Measurements from ENCODE around the gene CIDEC.

The CIDEC gene

DNA sequence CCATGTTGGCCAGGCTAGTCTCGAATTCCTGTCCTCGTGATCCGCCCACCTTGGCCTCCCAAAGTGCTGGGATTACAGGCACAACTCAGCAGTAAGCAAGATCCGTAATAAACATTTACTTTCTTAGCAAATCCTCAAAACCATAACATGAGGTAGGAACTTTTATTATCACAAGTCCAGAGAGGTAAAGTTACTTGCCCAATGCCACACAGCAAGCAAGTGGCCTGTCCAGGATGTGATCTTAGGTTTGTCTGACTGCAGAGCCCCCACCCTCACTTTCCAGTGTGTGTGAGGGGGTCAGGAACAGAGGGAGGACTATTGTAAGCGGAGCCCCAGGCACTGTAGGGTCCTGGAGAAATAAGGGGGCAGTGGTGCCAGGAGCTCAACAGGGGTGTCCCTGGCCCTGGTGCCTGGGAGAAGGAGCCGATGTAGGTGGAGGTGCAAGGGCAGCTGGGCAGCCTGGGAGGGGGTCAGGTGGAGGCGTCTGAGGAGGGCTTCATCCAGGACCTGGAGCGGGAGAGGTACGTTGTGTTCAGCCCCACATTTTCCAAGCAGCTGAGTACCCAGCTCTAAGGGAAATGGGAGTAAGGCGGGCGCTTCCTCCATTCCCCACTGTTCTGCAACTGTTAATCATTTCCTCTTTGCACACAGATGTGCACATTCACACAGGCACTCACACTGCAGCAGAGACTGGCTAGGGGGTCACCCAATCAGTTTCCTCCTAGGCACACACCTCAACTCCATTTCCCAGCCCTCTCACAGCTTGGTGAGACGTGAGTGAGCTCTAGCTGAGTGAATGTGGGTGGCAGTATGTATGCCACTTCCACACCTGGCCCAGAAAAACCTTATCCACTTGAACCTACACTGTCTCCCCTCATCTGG is 42.1 kb downstream of the CIDEC start:
- Histone ChIP-seq H3K27me3 (ENCODE audit: low read depth, low read length) (no peaks in the 10 kb centered on the region), H3K4me3 (ENCODE audit: low read depth in 1 of 2, low read length in 2 of 2) (no peak overlapping the region), H3K27ac (ENCODE audit: low read length) (no peak overlapping the region), H3K36me3 (ENCODE audit: control insufficient read depth in 1 of 2, insufficient read depth in 2 of 2, low read length in 2 of 2) (peaks cover 34 to 63% of the 10 kb centered on the region in 2 donors), H3K4me1 (ENCODE audit: control insufficient read depth in 1 of 2, insufficient read depth in 2 of 2, low read length in 2 of 2) (peaks cover 0 to 2% of the 10 kb centered on the region in 2 donors), H3K9me3 (ENCODE audit: control insufficient read depth in 1 of 2, low read length in 2 of 2) (no peaks in the 10 kb centered on the region)

DNA sequence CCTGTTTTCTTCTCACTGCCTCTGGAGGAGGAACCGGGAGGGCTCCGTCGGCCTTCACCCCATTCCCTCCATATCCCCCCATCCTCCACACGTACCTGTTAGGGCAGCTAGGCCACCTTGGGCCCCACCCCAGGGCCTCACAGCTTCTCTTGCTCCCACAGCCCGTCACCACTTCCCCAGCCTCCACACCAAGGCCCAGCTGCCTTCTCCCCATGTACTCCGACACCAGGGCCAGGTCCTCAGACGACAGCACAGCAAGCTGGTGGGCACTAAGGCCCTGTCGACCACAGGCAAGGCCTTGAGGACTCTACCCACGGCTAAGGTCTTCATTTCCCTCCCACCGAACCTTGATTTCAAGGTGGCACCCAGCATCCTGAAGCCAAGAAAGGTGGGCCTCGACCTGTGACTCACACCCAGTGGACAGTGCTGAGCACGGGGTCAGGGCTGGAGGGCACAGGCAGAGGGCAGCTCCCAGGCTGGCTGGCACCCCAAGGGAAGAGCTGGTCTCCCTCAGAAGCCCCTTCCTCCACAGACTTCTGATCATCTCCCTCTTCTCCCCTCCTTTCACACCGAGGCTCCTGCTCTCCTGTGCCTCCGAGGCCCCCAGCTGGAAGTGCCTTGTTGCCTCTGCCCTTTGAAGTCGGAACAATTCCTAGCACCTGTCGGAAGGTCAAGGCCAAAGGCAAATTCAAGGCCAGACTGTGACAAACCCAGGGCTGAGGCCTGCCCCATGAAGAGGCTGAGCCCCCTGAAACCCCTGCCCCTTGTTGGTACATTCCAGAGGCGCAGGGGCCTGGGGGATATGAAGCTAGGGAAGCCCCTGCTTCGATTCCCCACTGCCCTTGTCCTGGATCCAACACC is 45.3 kb downstream of the CIDEC start:
- H3K36me3 ChIP-seq (ENCODE audit: control insufficient read depth in 1 of 2, insufficient read depth in 2 of 2, low read length in 2 of 2), result peaks cover 29 to 61% of the 10 kb centered on the region in 2 donors
- H3K4me3 ChIP-seq (ENCODE audit: low read depth in 1 of 2, low read length in 2 of 2), result no peak overlapping the region
- H3K27ac ChIP-seq (ENCODE audit: low read length), result no peak overlapping the region
- no peaks in the 10 kb centered on the region for H3K9me3 ChIP-seq (ENCODE audit: control insufficient read depth in 1 of 2, low read length in 2 of 2)
- no peaks in the 10 kb centered on the region for H3K4me1 ChIP-seq (ENCODE audit: control insufficient read depth in 1 of 2, insufficient read depth in 2 of 2, low read length in 2 of 2)
- no peaks in the 10 kb centered on the region for H3K27me3 ChIP-seq (ENCODE audit: low read depth, low read length)

DNA sequence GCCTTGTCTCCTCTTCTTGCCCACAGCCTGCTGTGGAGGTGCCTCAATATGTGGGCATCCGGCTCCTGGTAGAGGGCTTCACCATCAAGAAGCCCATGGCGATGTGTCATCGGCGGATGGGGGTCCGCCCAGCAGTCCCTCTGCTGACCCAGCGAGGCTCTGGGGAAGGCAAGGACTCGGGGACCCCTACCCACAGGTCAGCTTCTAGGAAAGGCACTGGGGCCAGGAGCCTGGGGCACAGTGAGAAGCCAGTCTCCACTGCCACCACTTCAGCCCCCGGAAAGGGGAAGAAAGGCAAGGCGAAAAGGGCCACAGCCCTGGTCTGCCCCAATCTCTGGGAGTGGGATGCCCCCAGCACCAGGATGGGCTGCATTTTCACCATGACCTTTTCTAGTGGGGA is 47.0 kb downstream of the CIDEC start:
- no peak overlapping the region for H3K4me3 ChIP-seq (ENCODE audit: low read depth in 1 of 2, low read length in 2 of 2)
- H3K27ac ChIP-seq (ENCODE audit: low read length), result no peak overlapping the region
- no peaks in the 10 kb centered on the region for H3K9me3 ChIP-seq (ENCODE audit: control insufficient read depth in 1 of 2, low read length in 2 of 2)
- no peaks in the 10 kb centered on the region for H3K4me1 ChIP-seq (ENCODE audit: control insufficient read depth in 1 of 2, insufficient read depth in 2 of 2, low read length in 2 of 2)
- peaks cover 25 to 60% of the 10 kb centered on the region in 2 donors for H3K36me3 ChIP-seq (ENCODE audit: control insufficient read depth in 1 of 2, insufficient read depth in 2 of 2, low read length in 2 of 2)
- H3K27me3 ChIP-seq (ENCODE audit: low read depth, low read length), result no peaks in the 10 kb centered on the region

DNA sequence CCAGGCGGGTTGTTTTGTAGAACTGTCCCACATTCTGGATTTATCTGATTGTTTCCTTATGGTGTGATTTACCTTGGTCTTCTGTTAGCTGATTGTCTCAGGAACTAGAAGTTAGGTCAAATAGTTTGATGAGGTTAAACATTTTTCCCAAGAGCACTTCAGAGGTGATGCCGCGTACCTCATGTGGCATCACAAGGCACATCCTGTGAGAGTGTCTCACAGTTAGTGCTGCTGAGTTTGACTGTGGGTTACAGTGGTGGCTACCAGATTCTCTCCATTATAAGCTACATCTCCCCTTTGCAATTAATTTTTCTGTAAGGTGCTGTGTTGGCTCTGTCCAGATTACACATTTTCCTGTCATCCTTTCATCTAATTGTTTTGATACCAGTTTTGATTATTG is 48.8 kb downstream of the CIDEC start:
- peaks cover 25 to 65% of the 10 kb centered on the region in 2 donors for H3K36me3 ChIP-seq (ENCODE audit: control insufficient read depth in 1 of 2, insufficient read depth in 2 of 2, low read length in 2 of 2)
- H3K9me3 ChIP-seq (ENCODE audit: control insufficient read depth in 1 of 2, low read length in 2 of 2), result no peaks in the 10 kb centered on the region
- no peak overlapping the region for H3K4me3 ChIP-seq (ENCODE audit: low read depth in 1 of 2, low read length in 2 of 2)
- no peaks in the 10 kb centered on the region for H3K4me1 ChIP-seq (ENCODE audit: control insufficient read depth in 1 of 2, insufficient read depth in 2 of 2, low read length in 2 of 2)
- H3K27ac ChIP-seq (ENCODE audit: low read length), result no peak overlapping the region
- no peaks in the 10 kb centered on the region for H3K27me3 ChIP-seq (ENCODE audit: low read depth, low read length)

DNA sequence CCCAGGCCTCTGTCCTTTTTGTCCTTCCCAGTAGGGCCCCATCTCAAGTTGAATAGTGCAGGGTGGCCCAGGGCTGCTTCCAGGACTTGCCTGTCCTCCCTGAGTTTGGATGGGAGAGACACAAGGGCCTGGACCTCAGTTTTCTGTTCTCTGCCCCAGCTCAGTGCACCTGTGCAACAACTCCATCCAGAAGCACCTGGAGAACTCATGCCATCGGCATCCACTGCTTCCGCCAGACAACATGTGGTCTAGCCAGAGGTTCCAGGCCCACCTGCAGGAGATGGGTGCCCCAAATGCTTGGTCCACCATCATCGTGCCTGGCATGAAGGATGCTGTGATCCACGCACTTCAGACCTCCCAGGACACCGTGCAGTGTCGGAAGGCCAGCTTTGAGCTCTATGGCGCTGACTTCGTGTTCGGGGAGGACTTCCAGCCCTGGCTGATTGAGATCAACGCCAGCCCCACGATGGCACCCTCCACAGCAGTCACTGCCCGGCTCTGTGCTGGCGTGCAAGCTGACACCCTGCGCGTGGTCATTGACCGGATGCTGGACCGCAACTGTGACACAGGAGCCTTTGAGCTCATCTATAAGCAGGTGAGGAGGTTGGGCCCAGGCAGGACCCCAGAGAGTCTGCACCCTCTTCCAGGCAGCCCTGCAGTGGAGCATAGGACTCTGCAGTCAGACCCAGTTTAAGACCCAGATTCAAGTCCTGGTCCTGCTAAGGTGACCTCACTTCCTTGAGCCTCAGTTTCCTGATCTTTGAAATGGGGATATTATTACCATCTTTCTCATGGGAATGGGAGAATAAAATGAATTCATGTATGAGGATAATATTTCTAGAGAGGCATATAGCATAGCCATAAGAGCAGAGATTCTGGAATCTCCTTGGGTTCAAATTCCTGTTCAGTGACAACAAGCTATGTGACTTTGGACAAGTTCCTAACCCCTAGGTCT is 51.0 kb downstream of the CIDEC start:
- Histone ChIP-seq H3K4me1 (ENCODE audit: control insufficient read depth in 1 of 2, insufficient read depth in 2 of 2, low read length in 2 of 2) (no peaks in the 10 kb centered on the region), H3K36me3 (ENCODE audit: control insufficient read depth in 1 of 2, insufficient read depth in 2 of 2, low read length in 2 of 2) (peaks cover 13 to 50% of the 10 kb centered on the region in 2 donors), H3K27me3 (ENCODE audit: low read depth, low read length) (no peaks in the 10 kb centered on the region), H3K9me3 (ENCODE audit: control insufficient read depth in 1 of 2, low read length in 2 of 2) (no peaks in the 10 kb centered on the region), H3K27ac (ENCODE audit: low read length) (no peak overlapping the region), H3K4me3 (ENCODE audit: low read depth in 1 of 2, low read length in 2 of 2) (no peak overlapping the region)

DNA sequence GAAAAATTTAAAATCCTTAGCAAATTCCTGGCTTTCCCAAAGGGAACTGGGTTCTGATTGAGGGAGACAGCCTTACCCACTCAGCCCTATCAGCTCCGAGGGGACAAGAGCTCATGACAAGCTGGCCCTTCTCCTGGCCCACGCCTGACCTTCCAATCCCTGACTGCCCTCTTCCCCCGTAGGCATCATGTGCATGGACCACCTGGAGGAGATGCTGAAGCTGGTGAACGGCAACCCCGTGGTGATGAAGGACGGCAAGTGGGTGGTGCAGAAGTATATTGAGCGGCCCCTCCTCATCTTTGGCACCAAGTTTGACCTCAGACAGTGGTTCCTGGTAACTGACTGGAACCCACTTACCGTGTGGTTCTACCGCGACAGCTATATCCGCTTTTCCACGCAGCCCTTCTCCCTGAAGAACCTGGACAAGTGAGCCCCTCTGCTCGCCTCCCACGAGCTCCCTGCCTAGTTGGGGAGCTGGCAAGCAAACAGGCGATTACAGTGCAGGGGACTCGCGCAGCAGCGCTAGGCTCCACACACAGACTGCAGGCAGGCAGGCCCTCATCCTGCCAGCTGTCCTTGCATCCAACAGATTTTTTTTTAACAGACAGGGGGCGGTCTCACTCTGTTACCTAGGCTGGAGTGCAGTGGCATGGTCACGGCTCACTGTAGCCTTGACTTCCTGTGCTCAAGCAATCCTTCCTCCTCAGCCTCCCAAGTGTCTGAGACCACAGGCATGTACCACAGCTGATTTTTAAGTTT is 53.1 kb downstream of the CIDEC start:
- Histone ChIP-seq H3K4me3 (ENCODE audit: low read depth in 1 of 2, low read length in 2 of 2) (no peak overlapping the region), H3K4me1 (ENCODE audit: control insufficient read depth in 1 of 2, insufficient read depth in 2 of 2, low read length in 2 of 2) (no peaks in the 10 kb centered on the region), H3K36me3 (ENCODE audit: control insufficient read depth in 1 of 2, insufficient read depth in 2 of 2, low read length in 2 of 2) (peaks cover 4 to 36% of the 10 kb centered on the region in 2 donors), H3K27ac (ENCODE audit: low read length) (no peak overlapping the region), H3K9me3 (ENCODE audit: control insufficient read depth in 1 of 2, low read length in 2 of 2) (no peaks in the 10 kb centered on the region), H3K27me3 (ENCODE audit: low read depth, low read length) (no peaks in the 10 kb centered on the region)

DNA sequence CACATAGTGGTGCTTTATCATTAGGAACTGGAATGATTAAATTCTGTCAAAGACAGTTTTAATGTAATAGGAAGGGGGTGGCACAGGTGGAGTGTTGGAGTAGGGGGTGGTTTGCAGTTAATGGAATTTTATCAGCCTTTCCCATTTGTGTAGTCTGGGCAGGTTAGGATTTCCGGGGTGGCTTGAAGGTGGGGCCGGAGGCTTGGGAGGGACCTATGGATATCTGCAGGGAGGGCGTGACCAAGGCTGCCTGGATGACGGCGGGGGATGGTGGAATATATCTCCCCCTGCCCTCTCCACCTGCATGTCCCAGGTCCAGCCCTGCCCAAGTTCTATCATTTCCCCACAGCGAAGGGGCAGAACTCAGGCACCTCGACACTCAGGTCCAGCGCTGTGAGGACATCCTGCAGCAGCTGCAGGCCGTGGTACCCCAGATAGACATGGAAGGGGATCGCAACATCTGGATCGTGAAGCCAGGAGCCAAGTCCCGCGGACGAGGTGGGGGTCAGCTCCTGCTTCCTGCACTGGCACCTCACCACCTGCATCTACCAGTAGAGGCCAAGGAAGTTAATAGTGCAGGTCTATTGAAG is 54.5 kb downstream of the CIDEC start:
- Histone ChIP-seq H3K9me3 (ENCODE audit: control insufficient read depth in 1 of 2, low read length in 2 of 2) (no peaks in the 10 kb centered on the region), H3K4me3 (ENCODE audit: low read depth in 1 of 2, low read length in 2 of 2) (no peak overlapping the region), H3K4me1 (ENCODE audit: control insufficient read depth in 1 of 2, insufficient read depth in 2 of 2, low read length in 2 of 2) (no peaks in the 10 kb centered on the region), H3K27me3 (ENCODE audit: low read depth, low read length) (no peaks in the 10 kb centered on the region), H3K27ac (ENCODE audit: low read length) (no peak overlapping the region), H3K36me3 (ENCODE audit: control insufficient read depth in 1 of 2, insufficient read depth in 2 of 2, low read length in 2 of 2) (peaks cover 4 to 30% of the 10 kb centered on the region in 2 donors)

DNA sequence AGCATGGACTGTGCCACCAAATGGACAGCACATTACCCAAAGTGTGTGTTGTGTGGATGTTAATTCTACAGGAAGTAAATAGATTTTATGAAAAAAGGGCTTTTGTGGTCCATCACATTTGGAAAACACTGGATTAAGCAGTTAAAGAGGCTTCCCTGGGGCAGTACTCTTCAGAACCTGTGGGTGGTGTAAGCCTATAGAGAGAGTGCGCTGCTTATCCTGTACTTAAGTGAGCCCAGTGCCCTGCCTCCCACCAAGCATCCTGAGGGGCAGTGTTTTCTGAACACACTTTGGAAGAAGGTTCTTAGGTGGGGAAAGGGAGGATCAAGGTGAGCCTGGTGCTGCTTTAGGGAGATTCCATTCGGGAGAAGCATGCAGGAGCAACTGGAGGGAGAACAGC is 59.1 kb downstream of the CIDEC start:
- Histone ChIP-seq H3K27ac (ENCODE audit: low read length) (no peak overlapping the region), H3K36me3 (ENCODE audit: control insufficient read depth in 1 of 2, insufficient read depth in 2 of 2, low read length in 2 of 2) (peaks cover 6 to 17% of the 10 kb centered on the region in 2 donors), H3K4me3 (ENCODE audit: low read depth in 1 of 2, low read length in 2 of 2) (no peak overlapping the region), H3K9me3 (ENCODE audit: control insufficient read depth in 1 of 2, low read length in 2 of 2) (no peaks in the 10 kb centered on the region), H3K4me1 (ENCODE audit: control insufficient read depth in 1 of 2, insufficient read depth in 2 of 2, low read length in 2 of 2) (no peaks in the 10 kb centered on the region), H3K27me3 (ENCODE audit: low read depth, low read length) (no peaks in the 10 kb centered on the region)

DNA sequence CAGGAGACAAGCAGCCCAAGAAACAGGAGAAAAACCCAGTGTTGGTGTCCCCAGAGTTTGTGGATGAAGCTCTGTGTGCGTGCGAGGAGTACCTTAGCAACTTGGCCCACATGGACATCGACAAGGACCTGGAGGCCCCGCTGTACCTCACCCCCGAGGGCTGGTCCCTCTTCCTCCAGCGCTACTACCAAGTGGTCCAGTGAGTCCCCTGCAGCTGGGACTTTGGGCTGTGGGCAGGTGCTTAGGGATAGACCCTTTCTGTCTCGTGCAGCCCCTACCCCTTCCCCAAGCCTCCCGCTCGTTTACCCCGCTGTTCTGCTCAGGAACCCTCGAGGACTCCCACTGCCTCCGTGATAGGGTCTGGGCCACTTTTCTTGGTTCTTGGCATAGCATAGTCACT is 59.5 kb downstream of the CIDEC start:
- H3K36me3 ChIP-seq (ENCODE audit: control insufficient read depth in 1 of 2, insufficient read depth in 2 of 2, low read length in 2 of 2), result peaks cover 6 to 13% of the 10 kb centered on the region in 2 donors
- no peaks in the 10 kb centered on the region for H3K4me1 ChIP-seq (ENCODE audit: control insufficient read depth in 1 of 2, insufficient read depth in 2 of 2, low read length in 2 of 2)
- H3K27me3 ChIP-seq (ENCODE audit: low read depth, low read length), result no peaks in the 10 kb centered on the region
- no peak overlapping the region for H3K4me3 ChIP-seq (ENCODE audit: low read depth in 1 of 2, low read length in 2 of 2)
- no peaks in the 10 kb centered on the region for H3K9me3 ChIP-seq (ENCODE audit: control insufficient read depth in 1 of 2, low read length in 2 of 2)
- H3K27ac ChIP-seq (ENCODE audit: low read length), result no peak overlapping the region

DNA sequence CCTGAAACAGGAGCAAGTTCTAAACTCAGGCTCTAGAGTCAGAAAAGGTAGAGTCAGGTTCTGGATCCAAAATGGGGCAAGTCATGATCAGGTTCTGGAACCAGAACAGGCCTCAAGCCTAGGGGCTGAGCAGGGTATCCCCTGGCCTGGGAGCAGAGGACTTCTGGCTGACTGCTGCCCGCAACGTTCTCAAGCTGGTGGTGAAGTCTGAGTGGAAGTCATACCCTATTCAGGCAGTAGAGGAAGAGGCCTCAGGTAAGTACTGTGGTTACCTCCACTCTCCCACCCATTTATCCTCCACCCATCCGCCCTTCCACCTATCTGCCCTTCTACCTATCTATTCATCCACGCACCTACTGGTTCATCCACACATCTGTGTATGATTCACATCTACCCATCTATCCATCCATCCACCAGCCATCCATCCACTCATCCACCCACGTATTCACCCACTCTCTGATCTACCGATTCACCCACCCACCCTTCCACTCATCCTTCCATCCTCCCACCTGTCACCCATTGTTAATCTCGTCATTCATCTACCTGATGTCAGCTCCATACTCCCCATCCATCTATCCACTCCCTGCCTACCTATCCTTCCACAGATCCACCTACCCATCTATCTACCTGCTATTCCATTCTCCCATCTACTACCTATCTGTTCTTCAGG is 61.3 kb downstream of the CIDEC start:
- peaks cover 6 to 12% of the 10 kb centered on the region in 2 donors for H3K36me3 ChIP-seq (ENCODE audit: control insufficient read depth in 1 of 2, insufficient read depth in 2 of 2, low read length in 2 of 2)
- no peaks in the 10 kb centered on the region for H3K9me3 ChIP-seq (ENCODE audit: control insufficient read depth in 1 of 2, low read length in 2 of 2)
- H3K4me1 ChIP-seq (ENCODE audit: control insufficient read depth in 1 of 2, insufficient read depth in 2 of 2, low read length in 2 of 2), result no peaks in the 10 kb centered on the region
- no peak overlapping the region for H3K27ac ChIP-seq (ENCODE audit: low read length)
- no peak overlapping the region for H3K4me3 ChIP-seq (ENCODE audit: low read depth in 1 of 2, low read length in 2 of 2)
- no peaks in the 10 kb centered on the region for H3K27me3 ChIP-seq (ENCODE audit: low read depth, low read length)

Measured in muscle layer of duodenum (tissue), 2 donors.